HG02588 (cell line): ENCODE measurements around the gene MTHFSD.
"Not testable (repeated sequence)": the region's sequence is repeated elsewhere in the genome, so short reads cannot be mapped to it uniquely, and the experiment has no call there.

ENCODE experiments used
- ATAC-seq: cut with Tn5 transposase; IDR thresholded peaks from one replicate; pipeline ENCODE4 v1.9.1; 2021; ENCODE audit warnings: mild to moderate bottlenecking, moderate library complexity; ENCODE audit not compliant: unreplicated experiment

Gene MTHFSD, protein sequence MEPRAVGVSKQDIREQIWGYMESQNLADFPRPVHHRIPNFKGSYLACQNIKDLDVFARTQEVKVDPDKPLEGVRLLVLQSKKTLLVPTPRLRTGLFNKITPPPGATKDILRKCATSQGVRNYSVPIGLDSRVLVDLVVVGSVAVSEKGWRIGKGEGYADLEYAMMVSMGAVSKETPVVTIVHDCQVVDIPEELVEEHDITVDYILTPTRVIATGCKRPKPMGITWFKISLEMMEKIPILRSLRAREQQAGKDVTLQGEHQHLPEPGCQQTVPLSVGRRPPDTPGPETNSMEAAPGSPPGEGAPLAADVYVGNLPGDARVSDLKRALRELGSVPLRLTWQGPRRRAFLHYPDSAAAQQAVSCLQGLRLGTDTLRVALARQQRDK

DNA sequence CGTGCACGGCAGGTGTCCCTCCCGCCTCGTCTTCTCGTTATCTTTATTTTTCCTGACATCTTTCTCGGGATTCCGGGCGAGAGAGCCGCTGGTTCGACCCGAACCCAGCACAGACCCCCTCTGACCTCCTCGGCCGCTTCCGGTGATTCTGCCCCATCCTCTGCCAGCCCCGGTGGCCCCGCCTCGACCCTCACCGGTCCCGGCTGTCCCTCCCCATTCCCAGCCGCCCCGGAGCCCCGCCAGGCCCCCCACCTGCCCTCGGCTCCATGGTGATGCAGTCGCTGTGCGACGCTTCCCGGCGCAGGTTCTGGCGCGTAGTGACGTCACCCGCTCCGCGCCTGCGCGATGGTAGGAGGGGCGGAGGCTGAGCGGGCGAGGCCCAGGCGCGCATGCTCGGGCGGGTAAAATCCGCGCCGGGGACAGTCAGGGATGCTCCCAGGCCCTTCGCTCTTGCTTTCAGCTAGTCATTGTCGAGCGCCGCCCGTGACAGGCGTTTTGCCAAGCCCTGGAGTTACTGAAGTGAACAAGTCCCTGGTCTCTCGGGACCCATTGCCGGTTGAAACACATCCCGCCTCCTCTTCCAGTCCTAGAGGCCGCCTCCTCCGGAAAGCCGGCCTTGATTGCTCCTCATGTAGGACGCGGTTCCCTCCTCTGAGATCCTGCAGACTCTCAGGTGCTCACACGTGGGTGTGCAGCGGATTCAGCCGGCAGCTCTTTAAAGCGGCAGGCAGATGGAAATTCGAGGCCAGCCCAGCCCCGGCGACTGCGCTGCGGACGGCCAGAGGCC, at the start of gene MTHFSD:
TSS of gene MTHFSD (minus strand) at position 319 of the 787 bp plus-strand sequence. CDS start at position 268, 51 bp downstream.
- ATAC-seq, result peak; percentile 83

DNA sequence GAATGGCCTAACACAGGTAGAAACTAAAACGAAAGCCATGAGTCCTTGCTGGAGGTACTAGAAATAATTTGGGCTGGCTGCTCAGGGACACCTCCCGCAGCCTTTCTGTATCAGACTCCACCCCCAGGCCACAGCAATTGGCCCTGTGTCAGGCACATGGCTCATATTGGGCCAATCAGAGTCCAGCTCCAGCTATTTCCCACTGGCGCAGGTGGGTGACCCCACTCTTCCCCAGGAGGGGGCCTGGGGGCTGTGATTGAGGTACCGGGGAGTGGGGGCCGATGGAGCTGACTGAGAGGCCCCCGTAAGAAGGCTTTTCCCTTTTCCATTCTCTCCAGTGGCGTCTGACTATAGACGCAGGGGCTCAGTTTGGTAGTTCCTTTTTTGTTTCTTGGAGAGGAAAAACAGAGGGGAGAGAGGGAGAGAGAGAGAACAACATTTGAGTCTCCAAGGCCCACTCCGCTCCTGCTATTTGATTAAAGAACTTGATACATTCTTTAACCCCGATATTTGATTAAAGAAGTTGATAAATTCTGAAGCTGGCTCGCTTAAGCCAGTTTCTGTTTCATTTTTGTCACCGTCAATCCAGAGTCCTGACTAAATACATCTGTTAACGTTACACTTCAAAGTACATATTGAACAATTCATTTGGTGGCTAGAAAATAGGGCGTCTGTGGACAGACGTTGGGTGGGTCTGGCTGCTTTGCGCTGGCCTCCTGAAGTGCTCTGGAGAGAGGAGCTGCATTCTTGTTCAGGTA, 49.6 kb upstream of the MTHFSD start:
- ATAC-seq, result peak; percentile 83

DNA sequence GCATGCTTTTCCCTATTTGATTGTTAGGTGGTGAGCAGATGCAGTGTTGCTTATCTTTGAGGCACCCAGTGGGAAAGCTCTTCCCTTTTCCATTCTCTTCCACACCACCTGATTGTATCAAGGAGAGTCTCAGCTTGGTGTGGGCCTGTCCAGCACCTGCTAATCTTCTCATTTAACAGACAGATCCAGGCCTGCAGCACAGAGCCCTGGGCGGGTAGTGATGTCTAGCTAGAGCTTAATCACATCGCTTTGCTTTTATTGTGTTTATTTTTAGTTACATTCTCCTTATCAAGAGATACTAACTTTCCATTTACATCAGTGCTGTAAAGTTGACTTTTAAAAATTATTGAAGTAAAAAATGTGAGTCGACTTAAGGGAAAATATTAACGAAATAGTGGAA, 47.5 kb upstream of the MTHFSD start:
- no peak for ATAC-seq

DNA sequence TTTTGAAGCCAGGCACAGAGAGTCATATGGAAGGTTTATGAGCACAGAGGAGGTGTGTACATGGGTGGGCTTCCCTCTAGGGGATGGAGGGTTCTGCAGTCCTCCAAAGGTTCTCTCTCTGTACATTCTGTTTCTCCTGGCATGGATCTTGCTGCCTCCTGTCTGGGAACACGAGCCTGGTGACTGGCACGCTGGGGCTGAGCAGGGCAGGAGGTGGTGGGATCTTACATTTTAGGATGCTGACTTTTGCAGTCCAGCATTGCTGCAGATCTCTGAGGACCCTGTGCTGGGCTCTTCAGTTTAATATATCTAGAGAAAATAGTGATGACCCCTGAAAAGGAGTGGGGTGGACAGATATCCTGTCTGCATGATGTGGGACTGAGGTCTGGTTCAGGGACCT, 46.3 kb upstream of the MTHFSD start:
- no peak for ATAC-seq

DNA sequence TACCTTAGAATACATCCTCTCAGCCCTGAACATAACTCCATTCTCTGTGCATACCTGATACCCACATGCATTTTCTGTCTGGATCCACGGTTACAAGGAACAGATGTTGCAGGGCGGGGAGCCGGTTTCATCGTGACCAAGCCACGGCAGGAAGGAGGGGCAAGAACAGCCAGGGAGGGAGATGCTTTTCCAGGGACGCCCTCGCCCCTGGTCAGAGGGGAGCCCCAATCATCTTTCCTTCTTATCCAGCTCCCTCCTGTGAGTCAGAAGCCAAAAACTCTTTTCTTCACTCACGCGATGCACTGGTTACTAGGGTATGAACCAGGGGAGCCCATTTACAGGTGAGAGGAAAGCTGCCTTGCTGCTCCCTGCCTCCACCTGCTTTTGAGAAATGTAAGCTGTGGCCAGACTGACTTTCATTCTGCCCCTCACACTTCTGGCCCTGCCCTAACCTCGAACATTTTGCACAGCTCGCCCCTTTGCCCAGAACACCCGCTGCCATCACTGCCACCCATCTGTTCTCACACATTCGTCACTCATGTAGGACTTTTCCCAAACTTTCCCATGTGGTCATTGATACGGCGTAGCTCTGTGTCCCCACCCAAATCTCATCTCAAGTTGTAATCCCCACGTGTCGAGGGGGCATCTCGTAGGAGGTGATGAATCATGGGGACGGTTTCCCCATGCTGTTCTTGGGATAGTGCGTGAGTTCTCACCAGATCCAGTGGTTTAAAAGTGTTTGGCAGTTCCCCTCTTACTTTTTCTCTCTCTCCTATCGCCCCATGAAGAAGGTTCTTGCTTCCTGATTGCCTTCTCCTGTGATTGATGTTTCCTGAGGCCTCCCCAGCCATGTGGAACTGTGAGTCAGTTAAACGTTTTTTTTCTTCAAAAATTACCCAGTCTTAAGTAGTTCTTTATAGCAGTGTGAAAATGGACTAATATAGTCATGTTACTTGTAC, 43.9 kb upstream of the MTHFSD start:
- no peak for ATAC-seq

DNA sequence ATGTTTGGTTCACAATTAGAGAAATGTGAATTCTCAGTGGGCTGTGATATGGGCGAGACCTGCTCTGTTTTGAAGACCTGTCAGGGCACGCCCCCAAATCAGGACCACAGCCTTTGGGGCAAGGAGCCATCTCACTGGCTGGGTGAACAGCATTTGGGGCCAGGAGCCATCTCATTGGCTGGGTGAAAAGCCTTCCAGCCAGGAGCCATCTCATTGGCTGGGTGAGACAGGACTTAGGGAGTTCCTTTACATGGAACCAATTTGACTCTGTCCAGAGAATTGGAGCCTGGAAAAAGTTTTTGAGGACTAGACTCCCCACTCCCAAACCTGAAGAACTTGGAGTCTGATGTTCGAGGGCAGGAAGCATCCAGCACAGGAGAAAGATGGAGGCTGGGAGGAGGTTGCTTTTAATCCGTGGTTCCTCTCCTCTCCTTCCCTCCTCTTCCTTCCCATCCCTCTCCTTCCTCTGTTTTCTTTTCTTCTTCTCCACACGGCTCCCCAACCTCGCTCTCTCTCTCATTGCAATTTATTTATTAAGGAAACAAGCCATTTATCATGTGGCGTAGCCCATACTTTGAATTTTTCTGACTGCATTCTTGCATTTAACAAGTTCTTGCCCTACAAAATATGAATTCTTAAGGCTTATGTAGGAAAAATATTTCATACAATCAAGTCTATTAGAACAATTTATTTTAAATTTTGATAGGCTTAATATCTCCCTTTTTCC, 43.0 kb upstream of the MTHFSD start:
- ATAC-seq, result no peak

DNA sequence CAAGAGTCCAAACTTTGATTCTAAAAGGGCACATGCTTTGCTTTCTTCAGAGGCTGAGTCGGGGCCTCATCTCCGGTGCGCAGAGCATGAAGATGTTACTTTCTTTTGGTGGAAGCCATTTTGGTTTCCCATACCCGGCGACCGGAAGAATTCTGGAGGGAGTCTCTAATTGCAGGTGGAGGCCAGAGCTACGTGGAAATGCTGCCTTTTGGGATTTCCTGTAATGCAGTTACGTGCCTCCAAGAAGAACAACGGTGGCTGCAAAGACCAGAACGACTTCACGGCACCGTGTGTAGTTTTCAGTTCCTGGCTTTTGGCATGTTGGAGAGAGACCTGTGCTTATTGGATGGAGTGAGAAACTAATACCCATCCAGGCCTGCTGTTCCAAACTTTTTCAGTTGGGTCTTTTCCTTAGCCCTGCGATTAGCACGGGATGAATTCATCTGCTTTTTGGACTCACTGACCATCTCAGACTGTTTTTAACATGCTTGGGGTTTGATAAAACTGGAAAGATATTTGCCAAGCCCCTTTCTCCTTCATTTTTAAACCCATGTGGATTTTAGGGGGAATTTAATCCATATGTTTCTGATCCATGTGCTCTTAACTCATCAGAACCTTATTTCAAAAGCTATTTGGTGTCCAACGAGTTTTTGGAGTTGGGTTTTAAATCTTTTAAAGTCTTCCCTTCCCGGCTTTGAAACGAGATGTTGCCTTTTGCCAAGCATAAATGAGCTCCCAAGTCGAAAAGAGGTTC, 42.3 kb upstream of the MTHFSD start:
- no peak for ATAC-seq

DNA sequence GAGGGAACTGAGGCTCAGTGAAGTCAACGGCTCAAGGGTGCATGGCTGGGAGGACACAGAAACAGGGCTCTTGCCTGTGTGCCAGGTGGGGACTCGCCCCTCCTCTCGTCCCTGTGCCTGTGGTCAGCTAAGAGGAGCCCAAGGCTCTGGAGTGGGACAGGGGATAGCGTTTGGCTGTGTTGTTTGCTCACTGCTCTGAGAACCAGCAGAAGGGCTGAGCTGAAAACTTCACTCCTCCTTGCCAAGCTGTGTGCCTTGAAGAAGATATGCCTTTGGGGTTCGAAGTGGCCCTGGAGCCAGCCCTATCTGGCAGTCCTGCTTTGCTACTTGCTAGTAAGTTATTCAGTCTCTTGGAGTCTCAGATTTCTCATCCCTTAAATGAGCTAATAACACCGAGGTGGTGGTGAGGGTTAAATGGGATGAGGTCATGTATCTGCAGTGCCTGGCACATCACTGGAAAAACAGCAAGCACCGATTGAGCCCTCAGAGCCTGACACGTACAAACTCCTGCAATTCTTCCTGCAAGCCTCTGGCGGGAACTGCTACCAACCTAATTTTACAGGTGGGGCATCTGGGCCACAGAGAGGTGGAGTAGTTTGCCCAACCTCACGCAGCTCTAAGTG, 41.1 kb upstream of the MTHFSD start:
- ATAC-seq, result no peak

DNA sequence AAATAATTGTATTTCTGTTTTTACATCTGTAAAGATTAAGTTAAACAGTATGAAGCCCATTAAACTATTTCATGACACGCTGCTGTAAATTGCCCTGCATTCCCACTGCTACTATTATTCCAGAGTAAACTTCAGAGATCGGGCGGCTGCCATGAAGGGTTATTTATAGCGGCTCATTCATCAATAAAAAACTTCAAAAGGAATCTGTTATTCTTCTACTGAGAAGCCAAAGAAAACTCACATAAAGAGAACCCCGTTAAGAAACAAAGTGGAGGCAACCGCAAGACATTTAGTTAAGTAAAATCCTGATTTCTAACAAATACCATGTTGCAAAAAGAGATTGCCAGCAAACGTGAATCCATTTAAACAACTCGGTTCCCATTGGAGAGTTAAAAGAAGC, 39.7 kb upstream of the MTHFSD start:
- no peak for ATAC-seq

DNA sequence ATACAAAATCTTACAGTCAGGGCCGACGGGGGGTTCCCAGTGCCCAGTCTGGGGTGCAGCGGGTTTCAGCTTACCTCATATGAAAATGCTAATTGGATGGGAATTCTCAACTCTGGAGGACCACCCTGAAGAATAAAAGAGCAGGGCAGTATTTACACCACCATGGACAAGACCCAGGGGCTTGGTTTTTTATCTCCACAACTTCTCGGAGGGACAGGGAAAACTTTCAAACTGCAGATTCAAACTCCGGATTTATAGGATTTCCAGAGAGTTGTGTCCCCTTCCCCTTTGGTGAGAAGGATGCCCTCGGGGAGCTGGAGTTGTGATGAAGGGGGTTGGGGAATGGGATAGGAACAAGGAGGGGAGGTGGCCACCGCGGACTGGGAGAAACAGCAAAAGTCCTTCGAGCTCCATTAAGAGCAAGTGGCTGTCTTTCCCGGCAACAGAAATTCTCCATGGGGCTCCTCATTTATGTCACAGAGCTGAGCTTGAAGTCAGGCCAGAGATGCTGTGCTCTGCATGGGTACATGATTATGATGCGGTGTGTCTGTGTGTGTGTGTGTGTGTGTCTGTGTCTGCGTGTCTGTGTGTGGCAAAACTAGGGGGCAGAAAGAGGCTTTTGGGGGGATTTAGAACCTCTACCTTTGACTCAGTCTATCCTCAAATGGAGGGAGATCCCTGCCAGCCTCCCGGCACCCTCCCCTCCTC, 39.0 kb upstream of the MTHFSD start:
- no peak for ATAC-seq

DNA sequence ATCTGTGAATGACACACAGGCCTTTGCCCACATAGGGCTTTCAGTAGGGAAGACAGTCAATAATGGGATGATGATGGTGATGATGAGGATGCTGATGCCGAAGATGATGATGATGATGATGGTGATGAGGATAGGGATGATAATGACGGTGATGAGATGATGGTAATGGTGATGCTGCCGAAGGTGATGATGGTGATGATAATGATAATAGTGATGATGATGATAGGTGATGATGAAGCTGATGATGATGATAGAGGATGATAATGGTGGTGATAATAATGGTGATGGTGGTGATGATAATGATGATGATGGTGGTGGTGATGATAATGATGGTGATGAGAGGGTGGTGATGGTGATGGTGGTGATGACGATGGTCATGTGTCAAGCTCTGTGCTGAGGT, 36.2 kb upstream of the MTHFSD start:
- ATAC-seq, result no peak

DNA sequence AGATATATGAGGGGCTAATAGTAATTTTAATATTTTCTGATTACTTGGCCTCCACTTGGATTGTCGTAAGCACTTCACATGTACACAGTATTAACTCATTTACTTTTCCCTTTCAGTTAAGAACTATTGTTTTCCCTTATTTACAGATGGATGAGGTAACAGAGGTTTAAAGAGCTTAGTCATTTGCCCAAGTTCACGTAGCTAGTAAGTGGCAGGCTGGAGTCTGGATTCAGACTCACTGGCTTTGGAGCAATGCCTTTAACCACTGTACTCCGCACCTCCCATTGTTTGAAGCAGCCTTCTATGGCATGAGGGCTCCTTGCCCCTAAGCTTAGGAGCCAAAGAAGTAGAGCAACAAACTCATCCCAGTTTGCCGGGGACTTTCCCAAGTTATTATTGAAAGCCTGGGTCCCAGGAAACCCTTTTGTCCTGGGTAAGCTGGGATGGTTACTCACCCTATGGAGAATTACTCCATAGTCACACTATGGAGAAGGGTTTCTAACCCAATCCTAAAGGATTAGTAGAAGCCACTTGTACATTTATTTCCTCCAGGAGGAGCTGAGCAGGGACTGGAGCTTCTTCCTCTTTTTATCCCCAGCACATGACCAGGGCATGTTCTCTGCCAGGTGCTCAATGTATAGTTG, 35.6 kb upstream of the MTHFSD start:
- no peak for ATAC-seq

DNA sequence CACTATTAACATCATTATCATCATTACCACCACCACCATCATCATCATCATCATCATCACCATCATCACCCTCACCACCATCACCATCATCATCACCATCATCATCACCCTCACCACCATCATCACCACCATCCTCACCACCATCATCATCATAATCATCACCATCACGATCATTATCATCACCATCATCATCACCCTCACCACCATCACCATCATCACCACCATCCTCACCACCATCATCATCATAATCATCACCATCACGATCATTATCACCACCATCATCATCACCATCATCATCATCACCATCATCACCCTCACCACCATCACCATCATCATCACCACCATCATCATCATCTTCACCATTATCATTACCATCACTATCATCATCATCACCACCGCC, 32.9 kb upstream of the MTHFSD start:
- ATAC-seq, result not testable (repeated sequence)

DNA sequence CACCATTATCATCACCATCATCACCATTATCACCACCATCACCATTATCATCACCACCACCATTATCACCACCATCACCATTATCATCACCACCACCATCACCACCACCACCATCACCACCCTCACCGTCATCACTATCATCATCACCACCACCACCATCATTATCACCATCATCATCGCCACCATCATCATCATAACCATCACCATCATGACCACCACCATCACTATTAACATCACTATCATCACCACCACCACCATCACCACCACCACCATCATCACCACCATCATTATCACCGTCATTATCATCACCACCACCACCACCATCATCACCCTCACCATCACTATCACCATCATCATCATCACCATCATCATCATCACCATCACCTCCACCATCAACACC, 32.5 kb upstream of the MTHFSD start:
- ATAC-seq, result no peak

DNA sequence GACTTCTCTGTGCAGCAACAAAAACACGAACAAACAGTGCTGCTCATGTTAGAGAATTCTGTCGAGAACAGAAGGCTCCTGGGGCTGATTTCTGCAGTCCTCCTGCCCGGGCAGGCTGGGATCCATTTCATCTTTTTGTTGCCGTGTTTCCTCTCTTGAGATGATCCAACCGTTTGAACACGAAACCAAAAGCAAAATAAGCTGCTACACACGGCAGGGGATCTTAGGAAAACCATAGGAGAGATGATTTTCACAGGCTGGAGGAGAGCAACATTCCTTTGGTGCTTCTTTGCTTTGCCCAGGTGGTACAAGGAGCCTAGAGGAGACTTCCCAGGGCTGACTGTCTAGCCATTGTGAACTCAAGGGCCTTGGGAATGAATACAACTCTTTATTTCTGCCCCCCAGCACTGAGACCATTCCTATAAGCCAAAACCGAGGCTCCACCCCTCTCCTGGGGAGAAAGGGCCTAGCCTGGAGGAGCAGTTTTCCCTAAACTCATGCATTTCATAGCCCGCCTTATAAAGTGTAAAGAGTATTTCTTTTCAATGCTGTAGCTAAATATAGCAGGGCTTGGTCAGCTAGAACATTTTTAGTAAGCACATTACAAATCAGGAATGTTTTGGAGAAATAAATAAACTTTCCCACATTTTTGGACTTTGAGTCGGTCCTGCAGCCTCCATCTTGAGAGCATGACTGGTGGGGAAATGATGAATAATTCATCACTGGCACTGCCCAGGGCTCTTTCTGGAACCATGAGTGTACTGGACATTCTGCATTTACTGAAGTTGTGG, 31.0 kb upstream of the MTHFSD start:
- no peak for ATAC-seq
